H9 (cell line): Measurements from ENCODE around the gene SGTA. TPM values are rescaled to one million over a fixed set of nuclear protein-coding genes. Genes with fewer than 3 reads are reported as not detected.

Experiments
- DNase-seq: peaks from one replicate; pipeline ENCODE4 v3.0.0-alpha.2; 2017
- H2AFZ ChIP-seq: one replicate; pipeline ENCODE4 v1.6.1; 2013; ENCODE audit warnings: mild to moderate bottlenecking, low read length, control low read depth, moderate library complexity
- H2AK5ac ChIP-seq: 2 replicates; pipeline ENCODE4 v1.6.1; 2013; ENCODE audit warnings: low read length, control low read depth, mixed read lengths; ENCODE audit not compliant: insufficient read length
- H2BK120ac ChIP-seq: one replicate; pipeline ENCODE4 v1.6.1; 2013; ENCODE audit warnings: low read depth, mild to moderate bottlenecking, low read length, control low read depth, inconsistent platforms; ENCODE audit not compliant: poor library complexity, severe bottlenecking
- H2BK12ac ChIP-seq: 2 replicates; pipeline ENCODE4 v1.6.1; 2013; ENCODE audit warnings: low read length, control low read depth, mixed read lengths, low read depth; ENCODE audit not compliant: insufficient read length
- H2BK15ac ChIP-seq: 2 replicates; pipeline ENCODE4 v1.6.1; 2013; ENCODE audit warnings: low read depth, low read length, control low read depth
- H2BK20ac ChIP-seq: one replicate; pipeline ENCODE4 v1.6.1; 2013; ENCODE audit warnings: low read depth, mild to moderate bottlenecking, low read length, control low read depth, inconsistent platforms; ENCODE audit not compliant: poor library complexity, severe bottlenecking
- H2BK5ac ChIP-seq: 2 replicates; pipeline ENCODE4 v1.6.1; 2013; ENCODE audit warnings: low read length, control low read depth, mixed read lengths; ENCODE audit not compliant: insufficient read length
- H3K14ac ChIP-seq: 2 replicates; pipeline ENCODE4 v1.6.1; 2013; ENCODE audit warnings: low read length, control low read depth; ENCODE audit not compliant: insufficient read depth
- H3K18ac ChIP-seq: 2 replicates; pipeline ENCODE4 v1.6.1; 2013; ENCODE audit warnings: low read depth, mild to moderate bottlenecking, mixed read lengths, low read length, control low read depth; ENCODE audit not compliant: insufficient read length
- H3K23ac ChIP-seq: 2 replicates; pipeline ENCODE4 v1.6.1; 2013; ENCODE audit warnings: low read length, control low read depth, mixed read lengths, low read depth; ENCODE audit not compliant: insufficient read length
- H3K23me2 ChIP-seq: 2 replicates; pipeline ENCODE4 v1.6.1; 2013; ENCODE audit warnings: low read depth, mild to moderate bottlenecking, mixed read lengths, low read length, control low read depth; ENCODE audit not compliant: insufficient read length, poor library complexity, severe bottlenecking
- H3K27ac ChIP-seq: 2 replicates; pipeline ENCODE4 v1.5.1; 2013; ENCODE audit warnings: low read length, control low read depth, mixed read lengths, low read depth; ENCODE audit not compliant: insufficient read length
- H3K27me3 ChIP-seq: 2 replicates; pipeline ENCODE4 v1.6.1; 2013; ENCODE audit warnings: low read length, control low read depth, inconsistent platforms; ENCODE audit not compliant: insufficient read depth
- H3K4ac ChIP-seq: 2 replicates; pipeline ENCODE4 v1.6.1; 2013; ENCODE audit warnings: low read depth, mild to moderate bottlenecking, control low read depth, inconsistent platforms, low read length, moderate library complexity
- H3K4me1 ChIP-seq: 2 replicates; pipeline ENCODE4 v1.6.1; 2013; ENCODE audit warnings: low read length, control low read depth, inconsistent platforms; ENCODE audit not compliant: insufficient read depth
- H3K4me2 ChIP-seq: 2 replicates; pipeline ENCODE4 v1.6.1; 2013; ENCODE audit warnings: low read length, control low read depth, mixed read lengths; ENCODE audit not compliant: insufficient read length, insufficient read depth
- H3K56ac ChIP-seq: 2 replicates; pipeline ENCODE4 v1.6.1; 2013; ENCODE audit warnings: low read depth, mild to moderate bottlenecking, mixed read lengths, low read length, control low read depth; ENCODE audit not compliant: insufficient read length
- H3K79me1 ChIP-seq: 2 replicates; pipeline ENCODE4 v1.6.1; 2013; ENCODE audit warnings: low read depth, mild to moderate bottlenecking, moderate library complexity, low read length, control low read depth, inconsistent platforms; ENCODE audit not compliant: insufficient read depth, poor library complexity, severe bottlenecking
- H3K79me2 ChIP-seq: 2 replicates; pipeline ENCODE4 v1.6.1; 2013; ENCODE audit warnings: low read length, control low read depth, inconsistent platforms; ENCODE audit not compliant: insufficient read depth
- H3K9ac ChIP-seq: 2 replicates; pipeline ENCODE4 v1.6.1; 2013; ENCODE audit warnings: low read length, control low read depth, mixed read lengths; ENCODE audit not compliant: insufficient read length; ENCODE audit errors: extremely low read depth
- H3K9me3 ChIP-seq: one replicate; pipeline ENCODE4 v1.6.1; 2013; ENCODE audit warnings: low read depth, low read length, inconsistent platforms; ENCODE audit not compliant: control insufficient read depth
- H3T11ph ChIP-seq: one replicate; pipeline ENCODE4 v1.6.1; 2013; ENCODE audit warnings: mild to moderate bottlenecking, low read length, control low read depth, inconsistent platforms
- H4K20me1 ChIP-seq: one replicate; pipeline ENCODE4 v1.6.1; 2013; ENCODE audit not compliant: control insufficient read depth, insufficient read length, insufficient read depth
- H4K5ac ChIP-seq: 2 replicates; pipeline ENCODE4 v1.6.1; 2013; ENCODE audit warnings: low read depth, mild to moderate bottlenecking, mixed read lengths, low read length, control low read depth; ENCODE audit not compliant: insufficient read length
- H4K8ac ChIP-seq: replicated peaks from 2 replicates; pipeline ENCODE4 v1.6.1; 2013; ENCODE audit warnings: low read length, control low read depth, mixed read lengths, low read depth; ENCODE audit not compliant: insufficient read length
- H4K91ac ChIP-seq: 2 replicates; pipeline ENCODE4 v1.6.1; 2013; ENCODE audit warnings: low read depth, mild to moderate bottlenecking, moderate library complexity, mixed read lengths, low read length, control low read depth; ENCODE audit not compliant: insufficient read length
- H3K27ac Mint-ChIP-seq, 3 experiments: 2 replicates in 2 of 3; 3 replicates in 1 of 3; pipeline ENCODE4 v1.8.0; 2020 to 2021; ENCODE audit warnings: mixed read lengths in 3 of 3, mild to moderate bottlenecking in 1 of 3, moderate library complexity in 1 of 3
- H3K27me3 Mint-ChIP-seq: 2 replicates; pipeline ENCODE4 v1.8.0; 2021; ENCODE audit warnings: low read depth, mild to moderate bottlenecking, moderate library complexity, mixed read lengths
- H3K36me3 Mint-ChIP-seq, 3 experiments: 2 replicates in 2 of 3; 3 replicates in 1 of 3; pipeline ENCODE4 v1.8.0; 2020 to 2021; ENCODE audit warnings: low read depth in 3 of 3, mixed read lengths in 3 of 3; ENCODE audit not compliant: insufficient read depth in 1 of 3
- H3K4me1 Mint-ChIP-seq, 2 experiments: 2 replicates each; pipeline ENCODE4 v1.8.0; 2020; ENCODE audit warnings: mixed read lengths in 2 of 2
- H3K4me3 Mint-ChIP-seq, 2 experiments: 2 replicates in 1 of 2; 3 replicates in 1 of 2; pipeline ENCODE4 v1.8.0; 2020 to 2021; ENCODE audit warnings: mild to moderate bottlenecking in 2 of 2, mixed read lengths in 2 of 2, moderate library complexity in 1 of 2
- H3K9me3 Mint-ChIP-seq, 2 experiments: 2 replicates in 1 of 2; 3 replicates in 1 of 2; pipeline ENCODE4 v1.8.0; 2020; ENCODE audit warnings: mild to moderate bottlenecking in 2 of 2, mixed read lengths in 2 of 2, moderate library complexity in 1 of 2
- WGBS: extraction: QIAGEN DNeasy Blood & Tissue Kit; methylation state at CpG from one replicate; pipeline ENCODE4 v1.1.7; 2013; ENCODE audit warnings: missing lambda C conversion rate, low lambda C conversion rate, mixed read lengths; ENCODE audit not compliant: insufficient read length; ENCODE audit errors: extremely low coverage; 5-methylcytosine and 5-hydroxymethylcytosine counted together
- total RNA-seq: library from RNA; stranded (reverse); gene quantifications from 2 replicates; pipeline ENCODE4 v1.2.1, GENCODE V29; 2021
- TF ChIP-seq, protein P1 (sequence below): fragments of 200-600 bp; sonication (generic); conservative IDR thresholded peaks from 3 replicates; pipeline ENCODE4 v1.8.0; 2021; ENCODE audit warnings: antibody characterized with exemption, mild to moderate bottlenecking

The SGTA gene
- total RNA-seq, 1 experiment from 2014 or later: 102 TPM

DNA sequence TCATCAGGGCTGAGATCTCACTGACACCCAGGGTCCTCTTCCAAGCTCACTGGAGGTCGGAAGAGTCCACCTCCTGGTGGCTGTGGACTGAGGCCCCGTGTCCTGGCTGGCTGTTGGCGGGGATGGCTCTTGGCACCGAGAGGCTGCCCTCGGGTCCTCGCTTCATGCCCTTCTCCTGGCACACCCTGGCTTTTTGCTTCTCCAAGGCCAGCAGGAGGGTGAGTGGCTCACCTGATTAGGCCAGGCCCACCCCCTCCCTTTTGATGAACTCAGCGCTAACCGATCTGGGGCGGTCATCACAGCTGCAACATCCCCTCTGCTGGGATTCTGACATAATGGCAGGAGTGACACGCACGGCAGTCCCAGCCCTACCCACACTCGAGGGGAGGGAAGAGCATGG, 47.7 kb downstream of the SGTA start:
- no peak overlapping the region for H4K8ac ChIP-seq
- no peaks in the 10 kb centered on the region for H3K79me1 ChIP-seq
- H3K18ac ChIP-seq: no peak overlapping the region
- no peak overlapping the region for H2BK12ac ChIP-seq
- H3K27ac ChIP-seq: no peak overlapping the region
- no peaks in the 10 kb centered on the region for H3K4me1 ChIP-seq
- H3K9me3 ChIP-seq: no peaks in the 10 kb centered on the region
- WGBS: no CpG with 5 or more reads among the region's 12 CpGs
- H3K27me3 ChIP-seq: no peaks in the 10 kb centered on the region
- H2AK5ac ChIP-seq: no peak overlapping the region
- H4K5ac ChIP-seq: no peak overlapping the region
- peaks cover 5% of the 10 kb centered on the region for H3K23me2 ChIP-seq
- H3K4me1 Mint-ChIP-seq: peaks cover 5 to 6% of the 10 kb centered on the region in 2 experiments
- no peak overlapping the region for H3K4me3 Mint-ChIP-seq
- no peak overlapping the region for H3K4ac ChIP-seq
- peaks cover 33 to 45% (median 40%) of the 10 kb centered on the region in 3 experiments for H3K36me3 Mint-ChIP-seq
- no peak overlapping the region for H3K27ac Mint-ChIP-seq
- H3K9ac ChIP-seq: no peak overlapping the region
- no peak for DNase-seq
- H3K56ac ChIP-seq: no peak overlapping the region
- H2AFZ ChIP-seq: no peak overlapping the region
- no peak overlapping the region for H3K23ac ChIP-seq
- no peak overlapping the region for H3K4me2 ChIP-seq
- no peaks in the 10 kb centered on the region for H4K20me1 ChIP-seq
- H2BK15ac ChIP-seq: no peak overlapping the region
- H3K27me3 Mint-ChIP-seq: no peaks in the 10 kb centered on the region; the same call in none of the 2 replicates
- no peak overlapping the region for H4K91ac ChIP-seq
- H2BK5ac ChIP-seq: no peak overlapping the region
- no peak overlapping the region for H3T11ph ChIP-seq
- no peaks in the 10 kb centered on the region; a peak in 1 of 5 replicates for H3K9me3 Mint-ChIP-seq
- no peak overlapping the region for H2BK120ac ChIP-seq
- TF ChIP-seq, protein P1, sequence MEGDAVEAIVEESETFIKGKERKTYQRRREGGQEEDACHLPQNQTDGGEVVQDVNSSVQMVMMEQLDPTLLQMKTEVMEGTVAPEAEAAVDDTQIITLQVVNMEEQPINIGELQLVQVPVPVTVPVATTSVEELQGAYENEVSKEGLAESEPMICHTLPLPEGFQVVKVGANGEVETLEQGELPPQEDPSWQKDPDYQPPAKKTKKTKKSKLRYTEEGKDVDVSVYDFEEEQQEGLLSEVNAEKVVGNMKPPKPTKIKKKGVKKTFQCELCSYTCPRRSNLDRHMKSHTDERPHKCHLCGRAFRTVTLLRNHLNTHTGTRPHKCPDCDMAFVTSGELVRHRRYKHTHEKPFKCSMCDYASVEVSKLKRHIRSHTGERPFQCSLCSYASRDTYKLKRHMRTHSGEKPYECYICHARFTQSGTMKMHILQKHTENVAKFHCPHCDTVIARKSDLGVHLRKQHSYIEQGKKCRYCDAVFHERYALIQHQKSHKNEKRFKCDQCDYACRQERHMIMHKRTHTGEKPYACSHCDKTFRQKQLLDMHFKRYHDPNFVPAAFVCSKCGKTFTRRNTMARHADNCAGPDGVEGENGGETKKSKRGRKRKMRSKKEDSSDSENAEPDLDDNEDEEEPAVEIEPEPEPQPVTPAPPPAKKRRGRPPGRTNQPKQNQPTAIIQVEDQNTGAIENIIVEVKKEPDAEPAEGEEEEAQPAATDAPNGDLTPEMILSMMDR: no peak
- no peak overlapping the region for H2BK20ac ChIP-seq
- no peaks in the 10 kb centered on the region for H3K79me2 ChIP-seq
- H3K14ac ChIP-seq: no peak overlapping the region
